GM19351 (cell line): ENCODE measurements around the gene HUNK.
"Not testable (repeated sequence)": the region's sequence is repeated elsewhere in the genome, so short reads cannot be mapped to it uniquely, and the experiment has no call there.

Experiments
- ATAC-seq: cut with Tn5 transposase; IDR thresholded peaks from one replicate; pipeline ENCODE4 v1.9.1; 2021; ENCODE audit warnings: mild to moderate bottlenecking, moderate library complexity; ENCODE audit not compliant: unreplicated experiment

Gene HUNK

DNA sequence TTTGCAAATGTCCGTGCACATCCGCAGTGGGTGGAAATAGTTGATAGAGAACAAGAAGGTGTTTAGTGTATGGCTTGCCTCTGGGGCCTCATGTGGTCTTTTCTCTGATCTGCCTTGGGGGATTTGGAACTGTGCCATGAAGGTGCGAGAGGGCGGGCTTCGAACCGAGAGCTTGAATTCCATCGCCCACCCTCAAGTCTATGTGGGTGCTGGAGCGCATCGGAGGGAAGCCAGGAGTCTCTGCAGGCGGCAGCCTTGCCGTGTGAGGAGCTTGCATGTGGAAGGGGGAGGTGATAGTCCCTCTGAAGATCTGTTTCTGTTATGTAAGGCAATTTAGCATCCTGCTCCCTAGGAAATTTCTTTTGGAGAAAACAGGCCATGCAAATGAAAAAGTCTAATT, 119.6 kb downstream of the HUNK start:
- ATAC-seq = no peak

GRCh38 chr21:31993826-31994825, 121.3 kb downstream of the HUNK start:
- ATAC-seq = no peak

- ATAC-seq = no peak
Measured at GRCh38 chr21:31997191-31997590, 124.4 kb downstream of the HUNK start.

DNA sequence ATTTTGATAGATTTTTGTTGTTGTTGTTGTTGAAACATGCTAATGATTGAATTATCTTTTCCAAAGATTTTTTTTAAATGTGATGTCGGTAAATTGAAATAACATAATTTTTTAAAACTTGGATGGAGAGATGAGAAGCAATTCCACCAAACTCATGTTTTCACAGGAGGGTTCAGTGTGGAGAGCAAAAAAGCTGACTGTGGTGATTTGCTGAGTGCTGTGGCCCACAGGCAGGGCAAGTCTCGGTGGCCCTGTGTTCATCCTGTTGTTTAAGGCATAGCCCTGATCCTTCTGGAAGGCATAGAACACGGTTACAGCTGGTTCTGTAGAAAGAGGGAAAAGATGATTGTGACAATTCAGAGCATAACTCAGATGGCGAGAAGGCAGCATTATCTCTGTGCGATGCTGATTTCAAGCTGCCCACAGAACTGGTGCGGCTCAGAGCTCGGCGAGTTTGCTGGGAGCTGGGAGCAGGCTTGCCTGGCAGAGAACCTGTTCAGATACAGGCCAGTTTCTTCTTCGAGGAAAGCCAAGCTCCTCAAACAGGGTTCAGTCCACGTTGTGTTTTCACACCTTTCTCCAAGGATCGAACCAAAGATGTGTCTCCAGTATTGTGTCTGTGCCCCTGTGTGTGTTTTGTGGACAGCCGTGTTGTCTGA, 127.1 kb downstream of the HUNK start:
- ATAC-seq = no peak

GRCh38 chr21:32001390-32001789, 128.6 kb downstream of the HUNK start:
- no peak for ATAC-seq

GRCh38 chr21:32003411-32003810, 130.6 kb downstream of the HUNK start:
- no peak for ATAC-seq

GRCh38 chr21:32004291-32004690, 131.5 kb downstream of the HUNK start:
- no peak for ATAC-seq

DNA sequence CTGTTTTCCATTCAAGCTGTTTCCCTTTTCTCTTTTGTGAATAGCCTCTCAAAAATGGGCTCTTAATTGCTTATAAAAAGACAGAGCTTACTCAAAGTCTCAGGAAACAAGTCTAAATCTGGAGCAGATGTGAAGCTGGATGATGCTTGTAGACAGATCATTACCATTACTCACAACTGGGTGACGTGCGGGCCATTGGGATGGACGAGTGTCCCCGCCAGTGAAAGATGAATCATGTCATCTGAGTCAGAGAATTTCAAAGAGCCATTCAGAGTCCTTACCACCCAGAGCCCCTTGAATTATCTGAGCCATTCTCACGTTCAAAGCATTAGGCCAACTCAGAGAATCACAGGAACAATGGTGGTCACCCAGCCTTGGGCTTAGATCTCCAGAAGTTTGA, 134.6 kb downstream of the HUNK start:
- ATAC-seq = no peak

GRCh38 chr21:32008714-32009113, 135.9 kb downstream of the HUNK start:
- no peak for ATAC-seq

GRCh38 chr21:32009263-32009662, 136.4 kb downstream of the HUNK start:
- ATAC-seq = no peak

DNA sequence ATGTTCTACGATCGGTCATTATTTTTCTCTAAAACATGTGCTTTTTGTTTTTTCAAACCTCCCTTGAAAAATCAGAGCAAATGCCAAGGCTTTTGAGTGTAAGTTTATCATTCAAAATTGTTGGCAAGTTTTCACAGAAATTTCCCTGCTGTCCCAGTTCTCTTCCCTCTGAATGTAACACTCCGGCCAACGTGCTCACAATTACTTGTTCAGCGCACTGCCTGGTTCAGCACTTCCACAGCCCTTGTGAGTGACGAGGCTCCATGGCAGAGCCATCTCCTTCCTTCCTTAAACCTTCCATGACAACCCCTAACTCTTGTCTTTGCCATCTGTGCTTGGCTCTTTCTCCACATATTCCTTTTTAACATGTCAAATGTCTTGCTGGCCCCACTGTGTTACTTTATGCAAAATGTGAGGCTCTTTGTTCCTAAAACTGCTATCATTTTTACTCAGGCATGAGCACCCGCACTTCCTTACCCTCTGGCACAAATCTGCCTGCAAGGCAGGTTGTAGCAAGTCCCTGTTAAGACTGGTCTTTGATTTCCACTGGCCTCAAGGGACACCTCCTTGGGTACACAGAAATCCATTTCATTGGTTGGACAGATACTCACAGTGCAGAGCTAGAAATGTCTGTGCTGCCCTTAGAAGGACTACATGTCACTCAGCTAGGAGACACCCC, 142.8 kb downstream of the HUNK start:
- ATAC-seq = no peak

GRCh38 chr21:32018381-32018780, 145.6 kb downstream of the HUNK start:
- no peak for ATAC-seq

DNA sequence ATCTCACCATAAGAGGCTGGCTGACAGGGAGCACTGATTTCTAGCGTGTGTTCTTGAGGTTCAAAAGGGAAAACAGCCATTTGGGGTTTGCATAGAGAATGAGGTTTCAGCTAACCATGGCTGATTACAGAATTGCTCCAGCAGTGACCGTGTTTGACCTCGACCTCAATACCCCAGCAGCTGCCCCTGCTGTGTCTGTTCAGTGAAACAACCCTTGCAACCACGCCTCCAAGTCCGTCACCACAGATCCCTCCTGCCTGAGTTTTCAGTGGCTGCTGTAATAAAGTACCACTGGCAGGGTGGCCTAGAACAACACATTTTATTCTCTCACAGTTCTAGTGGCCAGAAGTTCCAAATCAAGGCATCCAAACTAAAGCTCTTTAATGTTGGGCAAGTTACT, 147.7 kb downstream of the HUNK start:
- no peak for ATAC-seq

GRCh38 chr21:32021319-32021994, 148.6 kb downstream of the HUNK start:
- ATAC-seq = no peak

- ATAC-seq = no peak
Measured at GRCh38 chr21:32022146-32022545, 149.3 kb downstream of the HUNK start.

DNA sequence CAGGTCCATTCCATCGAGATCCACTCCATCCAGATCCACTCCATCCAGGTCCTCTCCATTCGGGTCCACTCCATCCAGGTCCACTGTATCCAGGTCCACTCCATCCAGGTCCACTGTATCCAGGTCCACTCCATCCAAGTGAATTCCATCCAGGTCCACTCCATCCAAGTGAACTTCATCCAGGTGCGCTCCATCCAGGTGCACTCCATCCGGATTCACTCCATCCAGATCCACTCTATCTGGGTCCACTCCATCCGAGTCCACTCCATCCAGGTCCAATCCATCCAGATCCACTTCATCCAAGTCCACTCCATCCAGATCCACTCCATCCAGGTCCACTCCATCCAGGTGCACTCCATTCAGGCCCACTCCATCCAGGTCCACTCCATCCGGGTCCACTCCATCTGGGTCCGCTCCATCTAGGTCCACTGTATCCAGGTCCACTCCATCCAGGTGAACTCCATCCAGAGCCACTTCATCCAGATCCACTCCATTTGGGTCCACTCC, 157.4 kb downstream of the HUNK start:
- ATAC-seq = no peak

- no peak for ATAC-seq
Measured at GRCh38 chr21:32034850-32035249, 162.0 kb downstream of the HUNK start.

- ATAC-seq = no peak
Measured at GRCh38 chr21:32035617-32036016, 162.8 kb downstream of the HUNK start.

DNA sequence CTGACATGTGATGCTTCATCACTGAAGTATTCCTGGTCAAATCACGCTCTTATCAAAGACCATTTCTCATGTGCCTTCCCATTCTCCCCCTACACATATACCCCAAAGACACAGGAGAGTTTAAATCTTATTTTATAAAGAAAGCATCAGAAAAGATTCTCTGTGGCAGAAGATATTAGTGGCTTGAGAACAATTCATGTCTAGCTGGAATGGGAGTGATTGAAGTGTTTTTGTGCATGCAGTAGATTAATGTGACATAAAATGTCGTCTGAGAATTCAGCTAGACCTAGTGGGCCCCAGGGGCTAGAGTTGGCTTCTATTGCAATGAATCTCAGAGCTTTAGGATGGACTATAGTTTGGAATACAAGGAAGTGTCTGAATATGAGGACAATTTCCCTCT, 163.9 kb downstream of the HUNK start:
- ATAC-seq = no peak

DNA sequence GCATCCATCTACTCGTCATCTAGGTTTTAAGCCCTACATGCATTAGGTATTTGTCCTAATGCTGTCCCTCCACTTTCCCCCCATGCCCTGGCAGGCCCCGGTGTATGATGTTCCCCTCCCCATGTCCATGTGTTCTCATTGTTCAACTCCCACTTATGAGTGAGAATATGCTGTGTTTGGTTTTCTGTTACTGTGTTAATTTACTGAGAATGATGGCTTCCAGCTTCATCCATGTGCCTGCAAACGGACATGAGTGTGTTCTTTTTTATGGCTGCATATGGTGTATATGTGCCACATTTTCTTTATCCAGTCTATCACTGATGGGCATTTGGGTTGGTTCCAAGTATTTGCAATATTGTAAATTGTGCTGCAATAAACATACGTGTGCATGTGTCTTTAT, 165.9 kb downstream of the HUNK start:
- not testable (repeated sequence) for ATAC-seq

DNA sequence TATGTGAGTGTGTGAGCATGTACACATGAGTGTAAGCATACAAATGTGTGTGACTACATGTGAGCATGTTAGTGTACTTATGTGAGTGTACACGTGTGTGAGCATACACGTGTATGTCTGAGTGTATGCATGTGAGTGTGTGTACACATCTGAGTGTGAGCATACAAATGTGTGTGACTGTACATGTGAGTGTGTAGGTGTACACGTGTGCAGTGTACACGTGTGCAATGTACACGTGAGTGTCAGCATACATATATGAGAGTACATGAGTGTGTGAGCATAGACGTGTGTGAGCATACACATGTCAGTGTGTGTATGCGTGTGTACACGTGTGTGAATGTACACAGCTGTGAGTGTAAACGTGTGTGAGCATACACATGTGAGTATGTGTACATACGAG, 170.6 kb downstream of the HUNK start:
- no peak for ATAC-seq
